ENCODE data around the gene NPW.

NPW gene

DNA sequence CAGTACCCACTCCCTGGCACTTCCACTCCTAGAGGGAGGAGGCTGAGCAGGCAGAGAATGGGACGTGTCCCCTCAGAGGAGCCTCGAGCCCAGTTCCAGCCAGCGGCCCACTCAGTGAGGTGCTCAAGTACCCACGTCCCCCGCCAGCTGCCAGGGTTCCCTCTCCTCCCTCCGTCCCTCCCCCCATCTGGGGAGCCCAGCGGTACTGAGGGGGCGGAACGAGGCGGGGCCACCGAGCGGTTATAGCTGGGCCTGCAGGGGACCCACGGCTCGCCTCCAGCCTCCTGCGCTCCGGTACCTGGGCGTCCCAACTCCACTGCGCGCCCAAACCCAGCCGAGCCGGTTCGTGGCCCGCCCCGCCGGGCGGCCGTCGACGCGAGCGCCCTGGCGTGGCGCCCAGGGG lies at the start of gene NPW:
TSS of gene NPW (plus strand) at position 268 of the 403 bp plus-strand sequence.
- Histone ChIP-seq H3K9me3 (ENCODE audit: control insufficient read depth, low read length) (no peaks in the 10 kb centered on the region), H3K9ac (ENCODE audit: low read length) (no peak within 1 kb of the TSS), H3K36me3 (ENCODE audit: control insufficient read depth, insufficient read depth, low read length) (no peaks in the 10 kb centered on the region), H3K4me1 (ENCODE audit: control insufficient read depth, insufficient read depth, low read length) (peaks cover 60% of the 10 kb centered on the region), H3K27me3 (ENCODE audit: control insufficient read depth, insufficient read depth, low read length) (peaks cover 22% of the 10 kb centered on the region), H3K4me3 (ENCODE audit: low read length) (no peak within 1 kb of the TSS)

DNA sequence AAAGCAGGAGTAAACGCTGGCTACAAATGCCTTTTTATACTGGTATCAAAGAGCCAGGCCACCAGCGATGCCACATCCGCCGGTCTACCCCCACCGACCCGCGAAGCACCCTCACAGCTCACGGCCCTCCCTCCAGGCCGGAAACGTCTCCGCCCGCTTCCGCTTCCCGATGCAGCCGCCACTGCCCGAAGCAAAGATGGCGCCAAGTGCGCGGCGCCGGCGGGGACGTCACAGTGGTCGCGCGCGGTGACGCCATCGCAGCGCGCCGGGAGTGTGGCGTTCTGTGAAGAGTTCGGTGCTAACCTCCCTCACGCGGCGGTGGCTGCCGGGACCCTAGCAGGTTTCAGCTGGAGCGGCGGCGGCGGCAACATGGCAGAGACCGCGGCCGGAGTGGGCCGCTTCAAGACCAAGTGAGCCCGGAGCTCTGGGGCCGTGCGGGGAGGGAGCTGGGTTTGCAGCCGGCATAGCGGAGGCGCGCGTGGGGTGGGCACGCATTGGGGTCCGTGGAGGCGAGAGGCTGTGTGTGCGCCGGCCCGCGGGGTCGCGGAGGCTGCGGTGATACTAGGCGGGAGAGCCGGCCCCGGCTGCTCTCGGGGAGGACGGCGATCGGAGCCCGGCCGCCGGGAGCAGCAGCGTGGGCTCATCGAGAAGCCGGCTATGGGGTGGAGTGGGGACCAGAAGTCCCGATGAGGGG lies 47.6 kb upstream of the NPW start, which contains the start of gene TBL3:
TSS of gene TBL3 (plus strand) at position 258 of the 694 bp plus-strand sequence. CDS start at position 370, 112 bp downstream.
- Histone ChIP-seq H3K4me3 (ENCODE audit: low read length) (peak within 1 kb of the TSS; percentile 23), H3K9me3 (ENCODE audit: control insufficient read depth, low read length) (no peaks in the 10 kb centered on the region)

DNA sequence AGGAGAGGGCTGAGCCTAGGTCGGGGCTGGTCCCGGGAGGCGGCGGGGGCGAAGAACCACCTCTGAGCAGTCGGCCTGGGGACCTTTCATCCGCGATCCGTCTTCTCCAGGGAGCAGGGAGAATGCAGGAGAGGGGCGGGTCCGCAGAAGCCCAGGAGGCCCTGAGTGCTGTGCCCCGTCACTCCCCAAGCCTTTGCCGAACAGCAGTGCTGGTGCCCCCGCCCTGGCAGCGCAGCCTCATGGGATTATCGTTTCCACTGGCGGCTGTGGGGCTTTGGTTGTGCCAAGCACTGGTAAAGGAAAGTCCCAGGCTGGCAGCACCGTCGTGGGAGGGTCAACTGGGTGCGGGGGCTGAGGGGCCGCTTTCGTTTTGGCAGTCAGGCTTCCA lies 47.1 kb upstream of the NPW start:
- Histone ChIP-seq H3K9me3 (ENCODE audit: control insufficient read depth, low read length) (no peaks in the 10 kb centered on the region), H3K9ac (ENCODE audit: low read length) (peak overlapping the region; percentile 79), H3K4me3 (ENCODE audit: low read length) (peak overlapping the region; percentile 23), H3K36me3 (ENCODE audit: control insufficient read depth, insufficient read depth, low read length) (peaks cover 14% of the 10 kb centered on the region), H3K27me3 (ENCODE audit: control insufficient read depth, insufficient read depth, low read length) (no peaks in the 10 kb centered on the region), H3K4me1 (ENCODE audit: control insufficient read depth, insufficient read depth, low read length) (peaks cover 13% of the 10 kb centered on the region)

More for the DNA sequence above, 47.6 kb upstream of the NPW start, which contains the start of gene TBL3:
- Histone ChIP-seq H3K4me1 (ENCODE audit: control insufficient read depth, insufficient read depth, low read length) (peaks cover 13% of the 10 kb centered on the region), H3K9ac (ENCODE audit: low read length) (peak within 1 kb of the TSS; percentile 79), H3K36me3 (ENCODE audit: control insufficient read depth, insufficient read depth, low read length) (peaks cover 11% of the 10 kb centered on the region), H3K27me3 (ENCODE audit: control insufficient read depth, insufficient read depth, low read length) (no peaks in the 10 kb centered on the region)

DNA sequence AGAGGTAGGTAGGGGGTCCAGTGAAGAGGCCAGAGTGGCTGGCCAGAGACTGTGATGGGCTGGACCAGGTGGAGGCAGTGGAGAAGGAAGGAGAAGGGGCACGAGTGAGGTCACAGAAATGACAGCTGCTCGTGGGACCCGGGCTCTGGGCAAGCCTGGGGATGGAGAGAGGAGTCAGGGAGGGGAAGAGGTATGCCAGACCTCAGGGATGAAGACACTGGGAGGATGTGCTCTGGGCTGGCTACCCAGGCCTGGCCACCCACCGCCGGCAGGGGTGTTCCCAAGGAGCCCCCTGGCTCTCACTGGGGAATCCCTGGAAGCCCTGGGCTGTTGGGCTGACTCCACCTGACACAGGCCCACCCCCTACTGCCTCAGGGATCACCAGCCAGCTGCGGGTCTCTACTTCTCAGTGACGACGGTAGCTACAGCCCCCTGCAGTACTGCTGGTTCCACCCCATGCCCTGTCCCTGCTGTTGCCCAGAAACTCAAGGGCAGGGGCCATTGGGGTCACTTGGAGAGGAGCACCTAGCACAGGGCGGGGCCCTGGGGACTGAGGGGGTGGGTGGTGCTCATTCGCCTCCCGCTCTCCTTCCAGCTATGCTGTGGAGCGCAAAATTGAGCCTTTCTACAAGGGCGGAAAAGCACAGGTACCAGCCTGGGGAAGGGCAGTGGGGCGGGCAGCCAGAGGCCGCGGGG lies 46.0 kb upstream of the NPW start:
- no peak overlapping the region for H3K4me3 ChIP-seq (ENCODE audit: low read length)
- H3K36me3 ChIP-seq (ENCODE audit: control insufficient read depth, insufficient read depth, low read length): peaks cover 14% of the 10 kb centered on the region
- peaks cover 21% of the 10 kb centered on the region for H3K4me1 ChIP-seq (ENCODE audit: control insufficient read depth, insufficient read depth, low read length)
- H3K9ac ChIP-seq (ENCODE audit: low read length): no peak overlapping the region
- no peaks in the 10 kb centered on the region for H3K9me3 ChIP-seq (ENCODE audit: control insufficient read depth, low read length)
- no peaks in the 10 kb centered on the region for H3K27me3 ChIP-seq (ENCODE audit: control insufficient read depth, insufficient read depth, low read length)

DNA sequence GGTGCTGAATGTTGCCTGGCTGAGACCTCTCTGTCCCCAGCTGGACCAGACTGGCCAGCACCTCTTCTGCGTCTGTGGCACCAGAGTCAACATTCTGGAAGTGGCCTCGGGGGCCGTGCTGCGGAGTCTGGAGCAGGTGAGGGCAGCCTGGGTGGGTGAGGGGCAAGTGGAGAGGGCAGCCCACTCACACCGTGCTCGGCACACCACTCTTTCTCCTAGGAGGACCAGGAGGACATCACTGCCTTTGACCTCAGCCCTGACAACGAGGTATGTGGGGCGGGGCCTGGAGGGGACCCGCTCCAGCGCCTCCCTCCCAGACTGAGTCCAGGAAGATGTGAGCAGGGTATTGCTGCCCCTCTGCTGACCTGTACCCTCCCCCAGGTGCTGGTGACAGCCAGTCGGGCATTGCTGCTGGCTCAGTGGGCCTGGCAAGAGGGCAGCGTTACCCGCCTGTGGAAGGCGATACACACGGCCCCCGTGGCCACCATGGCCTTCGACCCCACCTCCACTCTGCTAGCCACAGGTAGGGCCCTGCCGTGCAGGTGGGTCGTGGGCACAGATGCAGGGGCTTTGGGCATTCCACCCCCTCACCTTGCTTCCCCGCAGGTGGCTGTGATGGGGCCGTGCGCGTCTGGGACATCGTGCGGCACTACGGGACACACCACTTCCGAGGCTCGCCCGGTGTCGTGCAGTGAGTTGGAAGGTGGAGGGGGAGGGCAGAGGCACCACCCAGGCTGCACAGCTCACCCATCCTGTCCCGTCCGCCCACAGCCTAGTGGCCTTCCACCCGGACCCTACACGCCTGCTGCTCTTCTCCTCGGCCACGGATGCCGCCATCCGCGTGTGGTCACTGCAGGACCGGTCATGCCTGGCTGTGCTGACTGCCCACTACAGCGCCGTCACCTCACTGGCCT lies 45.2 kb upstream of the NPW start:
- Histone ChIP-seq H3K36me3 (ENCODE audit: control insufficient read depth, insufficient read depth, low read length) (peaks cover 14% of the 10 kb centered on the region), H3K9ac (ENCODE audit: low read length) (no peak overlapping the region), H3K4me1 (ENCODE audit: control insufficient read depth, insufficient read depth, low read length) (peaks cover 24% of the 10 kb centered on the region), H3K9me3 (ENCODE audit: control insufficient read depth, low read length) (no peaks in the 10 kb centered on the region), H3K27me3 (ENCODE audit: control insufficient read depth, insufficient read depth, low read length) (peaks cover 3% of the 10 kb centered on the region), H3K4me3 (ENCODE audit: low read length) (no peak overlapping the region)

DNA sequence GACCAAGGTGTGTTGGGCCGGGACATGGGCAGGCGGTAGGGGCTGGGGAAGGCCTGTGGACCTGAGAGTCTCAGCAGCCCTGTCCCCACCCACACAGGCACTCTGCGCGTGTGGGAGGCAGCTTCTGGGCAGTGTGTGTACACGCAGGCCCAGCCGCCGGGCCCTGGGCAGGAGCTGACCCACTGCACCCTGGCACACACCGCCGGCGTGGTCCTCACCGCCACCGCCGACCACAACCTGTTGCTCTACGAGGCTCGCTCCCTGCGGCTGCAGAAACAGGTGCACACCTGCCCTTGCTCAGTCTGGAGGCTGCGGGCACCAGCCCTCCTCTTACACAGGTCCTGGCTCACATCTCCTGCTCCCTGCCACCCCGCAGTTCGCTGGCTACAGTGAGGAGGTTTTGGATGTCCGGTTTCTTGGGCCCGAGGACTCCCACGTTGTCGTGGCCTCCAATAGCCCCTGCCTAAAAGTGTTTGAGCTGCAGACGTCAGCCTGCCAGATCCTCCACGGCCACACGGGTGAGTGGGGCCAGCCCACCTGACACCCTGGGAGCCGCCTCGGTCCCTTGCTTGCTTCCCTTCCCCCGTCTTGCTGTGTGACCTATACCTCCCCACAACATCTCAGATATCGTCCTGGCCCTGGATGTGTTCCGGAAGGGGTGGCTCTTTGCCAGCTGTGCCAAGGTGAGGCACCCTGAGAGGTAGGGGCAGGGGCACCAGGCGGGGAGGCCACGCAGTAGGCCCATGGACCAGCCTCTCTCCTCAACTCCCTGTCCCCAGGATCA lies 44.0 kb upstream of the NPW start:
- H3K9me3 ChIP-seq (ENCODE audit: control insufficient read depth, low read length): no peaks in the 10 kb centered on the region
- peaks cover 36% of the 10 kb centered on the region for H3K4me1 ChIP-seq (ENCODE audit: control insufficient read depth, insufficient read depth, low read length)
- peaks cover 14% of the 10 kb centered on the region for H3K36me3 ChIP-seq (ENCODE audit: control insufficient read depth, insufficient read depth, low read length)
- H3K4me3 ChIP-seq (ENCODE audit: low read length): no peak overlapping the region
- peaks cover 10% of the 10 kb centered on the region for H3K27me3 ChIP-seq (ENCODE audit: control insufficient read depth, insufficient read depth, low read length)
- H3K9ac ChIP-seq (ENCODE audit: low read length): no peak overlapping the region

DNA sequence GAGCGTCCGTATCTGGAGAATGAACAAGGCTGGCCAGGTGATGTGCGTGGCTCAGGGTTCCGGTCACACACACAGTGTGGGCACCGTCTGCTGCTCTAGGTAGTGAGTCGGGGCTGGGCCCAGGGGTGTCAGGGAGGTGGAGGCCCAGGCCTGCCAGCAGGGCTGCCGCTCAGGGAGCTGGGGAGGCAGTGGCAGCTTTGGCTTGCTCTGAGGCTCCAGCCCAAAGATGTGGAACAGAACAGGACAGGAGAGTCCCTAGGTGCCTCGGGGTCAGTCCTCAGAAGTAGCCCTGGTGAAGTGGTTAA lies 43.4 kb upstream of the NPW start:
- Histone ChIP-seq H3K36me3 (ENCODE audit: control insufficient read depth, insufficient read depth, low read length) (peaks cover 14% of the 10 kb centered on the region), H3K27me3 (ENCODE audit: control insufficient read depth, insufficient read depth, low read length) (peaks cover 16% of the 10 kb centered on the region), H3K4me3 (ENCODE audit: low read length) (no peak overlapping the region), H3K9ac (ENCODE audit: low read length) (no peak overlapping the region), H3K9me3 (ENCODE audit: control insufficient read depth, low read length) (no peaks in the 10 kb centered on the region), H3K4me1 (ENCODE audit: control insufficient read depth, insufficient read depth, low read length) (peaks cover 38% of the 10 kb centered on the region)

DNA sequence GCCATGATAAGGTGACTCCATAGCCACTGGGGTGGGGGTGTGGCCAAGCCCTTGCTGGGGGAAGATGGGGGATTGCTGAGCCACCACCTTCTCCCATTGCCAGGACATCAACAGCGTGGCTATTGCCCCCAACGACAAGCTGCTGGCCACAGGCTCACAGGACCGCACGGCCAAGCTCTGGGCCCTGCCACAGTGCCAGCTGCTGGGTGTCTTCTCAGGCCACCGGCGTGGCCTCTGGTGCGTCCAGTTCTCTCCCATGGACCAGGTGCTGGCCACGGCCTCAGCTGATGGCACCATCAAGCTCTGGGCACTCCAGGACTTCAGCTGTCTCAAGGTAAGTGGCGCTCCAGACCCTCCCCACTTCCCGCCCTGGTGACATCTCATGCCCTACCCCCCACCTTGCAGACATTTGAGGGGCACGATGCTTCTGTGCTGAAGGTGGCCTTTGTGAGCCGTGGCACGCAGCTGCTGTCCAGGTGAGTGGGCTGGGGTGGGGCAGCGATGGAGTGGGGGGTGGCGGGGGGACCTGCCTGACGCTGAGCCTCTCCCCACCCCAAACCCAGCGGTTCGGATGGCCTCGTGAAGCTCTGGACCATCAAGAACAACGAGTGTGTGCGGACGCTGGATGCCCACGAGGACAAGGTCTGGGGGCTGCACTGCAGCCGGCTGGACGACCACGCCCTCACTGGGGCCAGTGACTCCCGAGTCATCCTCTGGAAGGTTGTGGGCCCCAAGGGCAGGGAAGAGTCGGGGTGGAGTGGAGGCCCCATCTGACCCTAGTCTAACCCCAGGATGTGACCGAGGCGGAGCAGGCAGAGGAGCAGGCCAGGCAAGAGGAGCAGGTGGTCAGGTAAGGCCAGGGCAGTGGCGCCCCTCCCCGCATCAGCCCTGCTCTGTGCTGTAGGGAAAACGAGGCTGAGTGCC lies 42.4 kb upstream of the NPW start:
- Histone ChIP-seq H3K4me3 (ENCODE audit: low read length) (no peak overlapping the region), H3K9ac (ENCODE audit: low read length) (no peak overlapping the region), H3K9me3 (ENCODE audit: control insufficient read depth, low read length) (no peaks in the 10 kb centered on the region), H3K4me1 (ENCODE audit: control insufficient read depth, insufficient read depth, low read length) (peaks cover 47% of the 10 kb centered on the region), H3K27me3 (ENCODE audit: control insufficient read depth, insufficient read depth, low read length) (peaks cover 21% of the 10 kb centered on the region), H3K36me3 (ENCODE audit: control insufficient read depth, insufficient read depth, low read length) (peaks cover 14% of the 10 kb centered on the region)

DNA sequence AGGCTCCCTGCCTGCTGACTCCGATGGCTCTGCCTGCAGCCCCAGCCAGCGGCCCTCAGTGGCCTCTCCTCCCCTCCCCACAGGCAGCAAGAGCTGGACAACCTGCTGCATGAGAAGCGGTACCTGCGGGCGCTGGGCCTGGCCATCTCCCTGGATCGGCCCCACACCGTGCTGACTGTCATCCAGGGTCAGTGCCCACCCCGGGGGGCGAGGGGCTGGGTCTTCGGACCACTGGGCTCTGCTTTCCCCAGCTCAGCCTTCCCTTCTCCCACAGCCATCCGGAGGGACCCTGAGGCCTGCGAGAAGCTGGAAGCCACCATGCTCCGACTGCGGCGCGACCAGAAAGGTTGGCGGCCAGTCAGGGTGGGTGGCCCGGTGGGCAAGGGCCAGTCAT lies 41.7 kb upstream of the NPW start:
- Histone ChIP-seq H3K27me3 (ENCODE audit: control insufficient read depth, insufficient read depth, low read length) (peaks cover 21% of the 10 kb centered on the region), H3K4me3 (ENCODE audit: low read length) (no peak overlapping the region), H3K9ac (ENCODE audit: low read length) (no peak overlapping the region), H3K9me3 (ENCODE audit: control insufficient read depth, low read length) (no peaks in the 10 kb centered on the region), H3K4me1 (ENCODE audit: control insufficient read depth, insufficient read depth, low read length) (peaks cover 47% of the 10 kb centered on the region), H3K36me3 (ENCODE audit: control insufficient read depth, insufficient read depth, low read length) (peaks cover 14% of the 10 kb centered on the region)

DNA sequence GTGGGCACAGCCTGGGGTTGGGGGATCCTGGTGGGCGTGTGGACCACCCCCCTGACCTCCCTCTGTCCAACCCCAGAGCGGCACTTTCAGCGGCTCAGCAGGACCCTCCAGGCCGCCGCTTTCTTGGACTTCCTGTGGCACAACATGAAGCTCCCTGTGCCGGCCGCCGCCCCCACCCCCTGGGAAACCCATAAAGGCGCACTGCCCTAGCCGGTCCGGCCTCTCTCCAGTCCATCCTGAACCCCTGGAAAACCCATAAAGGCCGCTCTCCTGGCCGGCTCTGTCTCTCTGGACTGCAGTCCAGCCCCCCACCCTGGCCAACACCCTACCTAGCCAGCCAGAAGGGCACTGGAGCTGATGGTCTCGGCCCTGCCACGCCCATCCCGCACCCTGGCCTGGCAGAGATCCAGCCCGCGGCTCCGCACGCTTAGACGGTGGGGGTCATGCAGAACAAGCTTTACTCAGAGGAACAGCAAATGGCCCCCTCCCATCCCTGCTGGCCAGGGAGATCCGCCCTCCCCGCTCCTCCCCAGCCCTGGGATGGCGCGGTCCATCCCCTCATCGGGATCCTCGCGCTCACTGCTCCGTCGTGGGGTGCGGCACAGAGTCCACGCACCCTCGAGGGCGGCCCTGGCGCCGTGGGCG lies 41.0 kb upstream of the NPW start:
- Histone ChIP-seq H3K4me3 (ENCODE audit: low read length) (no peak overlapping the region), H3K36me3 (ENCODE audit: control insufficient read depth, insufficient read depth, low read length) (peaks cover 14% of the 10 kb centered on the region), H3K9ac (ENCODE audit: low read length) (peak overlapping the region; percentile 70), H3K9me3 (ENCODE audit: control insufficient read depth, low read length) (no peaks in the 10 kb centered on the region), H3K4me1 (ENCODE audit: control insufficient read depth, insufficient read depth, low read length) (peaks cover 53% of the 10 kb centered on the region), H3K27me3 (ENCODE audit: control insufficient read depth, insufficient read depth, low read length) (peaks cover 24% of the 10 kb centered on the region)
